ENCODE data around the gene MRS2. TPM values are rescaled to one million over a fixed set of nuclear protein-coding genes. Genes with fewer than 3 reads are reported as not detected.

Gene MRS2
- polyA plus RNA-seq, 1 of the 3 experiments (the other 2 are of a cell fraction): 9.4 TPM

DNA sequence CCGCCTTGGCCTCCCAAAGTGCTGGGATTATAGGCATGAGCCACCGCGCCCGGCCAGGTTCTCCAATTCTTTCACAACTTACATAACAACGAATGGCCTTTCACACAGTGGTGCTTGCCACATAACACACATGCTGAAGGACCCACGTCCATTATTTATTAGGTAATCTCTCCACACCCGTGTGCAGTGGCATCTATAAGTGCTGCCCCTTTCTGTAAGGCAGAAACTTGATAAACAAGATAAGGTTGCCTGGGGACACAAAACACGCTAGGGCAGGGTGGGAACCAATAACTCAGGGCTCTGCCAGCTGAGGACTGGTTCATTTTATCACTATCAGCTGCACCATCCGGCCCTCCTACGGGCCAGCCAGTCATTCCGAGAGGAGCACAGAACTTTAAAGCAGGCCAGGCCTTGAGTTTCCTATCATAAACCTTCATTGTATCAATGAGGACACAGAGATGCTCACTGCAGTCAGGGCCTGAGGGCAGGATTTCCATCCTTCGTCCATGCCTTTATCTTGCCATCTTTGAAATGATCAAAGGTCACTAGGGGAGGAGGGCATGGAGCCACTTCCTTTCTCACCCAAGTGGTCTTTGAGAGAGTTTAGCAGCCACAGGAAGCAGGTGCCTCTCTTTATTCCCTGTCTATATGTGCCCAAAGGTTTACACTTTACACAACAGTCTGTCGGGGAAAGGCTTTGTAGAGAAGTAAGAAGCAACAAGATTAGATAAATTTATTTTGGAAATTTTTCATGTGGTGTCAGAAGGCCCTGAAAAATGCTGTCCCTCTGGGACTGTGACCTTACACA is 49.0 kb downstream of the MRS2 start (continued):
- TF ChIP-seq FOXJ3 (CRISPR knock-in tag; IDR thresholded peaks at IDR 0.05) (no peak), MEF2A (IDR thresholded peaks at IDR 0.05; ENCODE audit: borderline replicate concordance, low read depth) (no peak), JUND (IDR thresholded peaks at IDR 0.05) (no peak), GABPA (IDR thresholded peaks at IDR 0.05; ENCODE audit: low read depth) (no peak), GATA2 (CRISPR knock-in tag; IDR thresholded peaks at IDR 0.05) (no peak; the same call in 1 of the 2 replicates), CHD2 (IDR thresholded peaks at IDR 0.05; ENCODE audit: low read length, partially characterized antibody) (no peak)
- TF ChIP-seq, protein P1, sequence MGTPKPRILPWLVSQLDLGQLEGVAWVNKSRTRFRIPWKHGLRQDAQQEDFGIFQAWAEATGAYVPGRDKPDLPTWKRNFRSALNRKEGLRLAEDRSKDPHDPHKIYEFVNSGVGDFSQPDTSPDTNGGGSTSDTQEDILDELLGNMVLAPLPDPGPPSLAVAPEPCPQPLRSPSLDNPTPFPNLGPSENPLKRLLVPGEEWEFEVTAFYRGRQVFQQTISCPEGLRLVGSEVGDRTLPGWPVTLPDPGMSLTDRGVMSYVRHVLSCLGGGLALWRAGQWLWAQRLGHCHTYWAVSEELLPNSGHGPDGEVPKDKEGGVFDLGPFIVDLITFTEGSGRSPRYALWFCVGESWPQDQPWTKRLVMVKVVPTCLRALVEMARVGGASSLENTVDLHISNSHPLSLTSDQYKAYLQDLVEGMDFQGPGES (IDR thresholded peaks at IDR 0.05; ENCODE audit: low read depth, low read length): no peak
- TF ChIP-seq, protein P2, sequence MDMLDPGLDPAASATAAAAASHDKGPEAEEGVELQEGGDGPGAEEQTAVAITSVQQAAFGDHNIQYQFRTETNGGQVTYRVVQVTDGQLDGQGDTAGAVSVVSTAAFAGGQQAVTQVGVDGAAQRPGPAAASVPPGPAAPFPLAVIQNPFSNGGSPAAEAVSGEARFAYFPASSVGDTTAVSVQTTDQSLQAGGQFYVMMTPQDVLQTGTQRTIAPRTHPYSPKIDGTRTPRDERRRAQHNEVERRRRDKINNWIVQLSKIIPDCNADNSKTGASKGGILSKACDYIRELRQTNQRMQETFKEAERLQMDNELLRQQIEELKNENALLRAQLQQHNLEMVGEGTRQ (IDR thresholded peaks at IDR 0.05; ENCODE audit: borderline replicate concordance, low read depth, low read length): no peak
- TF ChIP-seq, protein P3, sequence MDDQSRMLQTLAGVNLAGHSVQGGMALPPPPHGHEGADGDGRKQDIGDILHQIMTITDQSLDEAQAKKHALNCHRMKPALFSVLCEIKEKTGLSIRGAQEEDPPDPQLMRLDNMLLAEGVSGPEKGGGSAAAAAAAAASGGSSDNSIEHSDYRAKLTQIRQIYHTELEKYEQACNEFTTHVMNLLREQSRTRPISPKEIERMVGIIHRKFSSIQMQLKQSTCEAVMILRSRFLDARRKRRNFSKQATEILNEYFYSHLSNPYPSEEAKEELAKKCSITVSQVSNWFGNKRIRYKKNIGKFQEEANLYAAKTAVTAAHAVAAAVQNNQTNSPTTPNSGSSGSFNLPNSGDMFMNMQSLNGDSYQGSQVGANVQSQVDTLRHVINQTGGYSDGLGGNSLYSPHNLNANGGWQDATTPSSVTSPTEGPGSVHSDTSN (IDR thresholded peaks at IDR 0.05): no peak

DNA sequence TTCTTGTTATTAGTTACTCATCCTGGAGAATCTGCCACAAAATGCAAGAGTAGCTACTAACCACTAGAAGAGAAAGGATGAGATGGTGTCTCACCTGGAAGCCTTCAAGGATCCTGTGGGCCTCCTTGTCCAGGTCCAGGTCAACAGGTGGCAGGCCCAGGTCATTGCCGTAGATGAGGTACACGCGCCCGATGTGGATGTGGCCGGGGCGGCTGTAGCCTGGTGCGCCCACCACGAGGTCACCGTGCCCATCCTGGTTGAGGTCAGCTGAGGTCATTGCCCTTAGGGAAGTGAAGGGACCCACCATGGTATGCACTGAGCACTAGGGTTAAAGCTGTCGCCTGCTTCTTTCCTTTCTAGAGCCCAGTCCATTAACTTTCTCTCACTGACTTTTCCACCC is 51.2 kb downstream of the MRS2 start:
- ChIA-PET CTCF (interaction anchor here (1.5 kb wide), 1 partner anchor 23 kb away, joined by 5 read pairs; no protein-coding TSS in a partner anchor), POLR2A (no interaction called here)
- H3K27me3 ChIP-seq (ENCODE audit: insufficient read depth): no peaks in the 10 kb centered on the region
- 90% methylated on average over 1 of the region's 10 CpGs for WGBS (ENCODE audit: low lambda C conversion rate)
- TF ChIP-seq TCF12 (IDR thresholded peaks at IDR 0.05) (no peak), YY1 (IDR thresholded peaks at IDR 0.05; ENCODE audit: low read depth) (no peak), RFX5 (IDR thresholded peaks at IDR 0.05; ENCODE audit: low read length) (no peak), JUND (IDR thresholded peaks at IDR 0.05) (no peak), FOXM1 (IDR thresholded peaks at IDR 0.05; ENCODE audit: low read depth) (no peak), GATA2 (CRISPR knock-in tag; IDR thresholded peaks at IDR 0.05) (no peak)
- TF ChIP-seq, protein P4, sequence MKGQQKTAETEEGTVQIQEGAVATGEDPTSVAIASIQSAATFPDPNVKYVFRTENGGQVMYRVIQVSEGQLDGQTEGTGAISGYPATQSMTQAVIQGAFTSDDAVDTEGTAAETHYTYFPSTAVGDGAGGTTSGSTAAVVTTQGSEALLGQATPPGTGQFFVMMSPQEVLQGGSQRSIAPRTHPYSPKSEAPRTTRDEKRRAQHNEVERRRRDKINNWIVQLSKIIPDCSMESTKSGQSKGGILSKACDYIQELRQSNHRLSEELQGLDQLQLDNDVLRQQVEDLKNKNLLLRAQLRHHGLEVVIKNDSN (IDR thresholded peaks at IDR 0.05; ENCODE audit: borderline replicate concordance, low read depth): no peak
- TF ChIP-seq, protein P5, sequence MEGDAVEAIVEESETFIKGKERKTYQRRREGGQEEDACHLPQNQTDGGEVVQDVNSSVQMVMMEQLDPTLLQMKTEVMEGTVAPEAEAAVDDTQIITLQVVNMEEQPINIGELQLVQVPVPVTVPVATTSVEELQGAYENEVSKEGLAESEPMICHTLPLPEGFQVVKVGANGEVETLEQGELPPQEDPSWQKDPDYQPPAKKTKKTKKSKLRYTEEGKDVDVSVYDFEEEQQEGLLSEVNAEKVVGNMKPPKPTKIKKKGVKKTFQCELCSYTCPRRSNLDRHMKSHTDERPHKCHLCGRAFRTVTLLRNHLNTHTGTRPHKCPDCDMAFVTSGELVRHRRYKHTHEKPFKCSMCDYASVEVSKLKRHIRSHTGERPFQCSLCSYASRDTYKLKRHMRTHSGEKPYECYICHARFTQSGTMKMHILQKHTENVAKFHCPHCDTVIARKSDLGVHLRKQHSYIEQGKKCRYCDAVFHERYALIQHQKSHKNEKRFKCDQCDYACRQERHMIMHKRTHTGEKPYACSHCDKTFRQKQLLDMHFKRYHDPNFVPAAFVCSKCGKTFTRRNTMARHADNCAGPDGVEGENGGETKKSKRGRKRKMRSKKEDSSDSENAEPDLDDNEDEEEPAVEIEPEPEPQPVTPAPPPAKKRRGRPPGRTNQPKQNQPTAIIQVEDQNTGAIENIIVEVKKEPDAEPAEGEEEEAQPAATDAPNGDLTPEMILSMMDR (IDR thresholded peaks at IDR 0.05): no peak
- no peaks in the 10 kb centered on the region for H3F3A ChIP-seq (replicated peaks; ENCODE audit: insufficient read depth)
- no peak overlapping the region for H3K9ac ChIP-seq
- H2AFZ ChIP-seq (ENCODE audit: low read depth): no peak overlapping the region
- H3K4me1 ChIP-seq (ENCODE audit: control insufficient read depth in 1 of 2, insufficient read depth in 2 of 2, low read depth in 1 of 2, low read length in 1 of 2): peaks cover 0 to 4% of the 10 kb centered on the region in 2 experiments; a peak in 1 of 4 replicates
- no peaks in the 10 kb centered on the region for H3K79me2 ChIP-seq (ENCODE audit: insufficient read depth)
- no peaks in the 10 kb centered on the region for H3K9me2 ChIP-seq
- H3K4me2 ChIP-seq: no peak overlapping the region
- no peaks in the 10 kb centered on the region for H3K36me3 ChIP-seq (replicated peaks in 1 of 2; ENCODE audit: control insufficient read depth in 1 of 2, insufficient read depth in 2 of 2, low read length in 1 of 2)
- no peaks in the 10 kb centered on the region for H4K20me1 ChIP-seq (ENCODE audit: insufficient read depth)
- no peak for DNase-seq
- no peaks in the 10 kb centered on the region for H3K9me3 ChIP-seq
- no peak overlapping the region for H3K4me3 ChIP-seq (ENCODE audit: low read depth in 2 of 2, low read length in 1 of 2)
- H3K27ac ChIP-seq (ENCODE audit: low read depth in 2 of 2, low read length in 1 of 2): no peak overlapping the region

Data from SK-N-SH (cell line).